Panc1 (cell line): ENCODE results near the gene PCDHB16. TPM values are rescaled to one million over a fixed set of nuclear protein-coding genes. Genes with fewer than 3 reads are reported as not detected.
A peak's percentile ranks its signal among the peaks of the same experiment; 100 is the strongest.
"Not testable (repeated sequence)": the region's sequence is repeated elsewhere in the genome, so short reads cannot be mapped to it uniquely, and the experiment has no call there.

ENCODE experiments used
- ATAC-seq: fragments of 200-7000 bp; cut with Tn5 transposase; 2 replicates; pipeline ENCODE4 v1.9.1; 2020; ENCODE audit warnings: mild to moderate bottlenecking, moderate library complexity
- BruUV-seq: library from RNA; stranded (reverse); fragments of 400-500 nt; replicated peaks from 2 replicates; lab custom pipeline; 2021; lab: Mats Ljungman, UMichigan
- CTCF ChIA-PET: fragments of 300-600 bp; sonication (Branson Sonifier 250); formaldehyde crosslinking; loops from one replicate; lab custom pipeline; 2022; ENCODE audit warnings: antibody characterized with exemption; lab: Charles Lee
- POLR2A ChIA-PET: fragments of 300-600 bp; sonication (Branson Sonifier 250); formaldehyde crosslinking; loops from one replicate; lab custom pipeline; 2022; ENCODE audit warnings: antibody characterized with exemption; lab: Charles Lee
- DNase-seq: peaks from one replicate; pipeline ENCODE4 v3.0.0-alpha.2; 2010; ENCODE audit warnings: low read depth, low spot score
- H3K27ac ChIP-seq: 2 replicates; pipeline ENCODE4 v1.5.1; 2011; ENCODE audit warnings: mild to moderate bottlenecking, low read length, inconsistent platforms
- H3K27me3 ChIP-seq: fragments of 200-500 bp; sonication (Bioruptor generic); 2 replicates; pipeline ENCODE4 v1.6.0; 2014; ENCODE audit warnings: low read length, inconsistent platforms; ENCODE audit not compliant: control insufficient read depth, insufficient read depth
- H3K36me3 ChIP-seq: fragments of 200-500 bp; sonication (Bioruptor generic); 2 replicates; pipeline ENCODE4 v1.5.1; 2014; ENCODE audit warnings: inconsistent platforms, mild to moderate bottlenecking, low read length, moderate library complexity; ENCODE audit not compliant: control insufficient read depth, insufficient read depth
- H3K4me1 ChIP-seq: 2 replicates; pipeline ENCODE4 v1.5.1; 2011; ENCODE audit warnings: inconsistent platforms, mild to moderate bottlenecking, low read length, moderate library complexity; ENCODE audit not compliant: control insufficient read depth, insufficient read depth
- H3K4me3 ChIP-seq, 2 experiments: 2 replicates each; pipeline ENCODE4 v1.5.1; 2011 to 2012; ENCODE audit warnings: low read depth in 2 of 2, low read length in 2 of 2, mild to moderate bottlenecking in 2 of 2, inconsistent platforms in 1 of 2, moderate library complexity in 1 of 2
- H3K9me3 ChIP-seq: fragments of 200-500 bp; sonication (Bioruptor generic); 2 replicates; pipeline ENCODE4 v1.5.1; 2014; ENCODE audit warnings: low read depth, mild to moderate bottlenecking, inconsistent platforms, low read length, moderate library complexity; ENCODE audit not compliant: control insufficient read depth, insufficient read depth
- POLR2AphosphoS5 ChIP-seq: IDR thresholded peaks from 2 replicates; pipeline ENCODE4 v1.6.1; 2012; ENCODE audit warnings: mild to moderate bottlenecking, low read depth, low read length, moderate library complexity
- REST ChIP-seq, 2 experiments: IDR thresholded peaks; 2 replicates each; pipeline ENCODE4 v1.6.1; 2011 to 2012; ENCODE audit warnings: low read depth in 2 of 2, control low read depth in 1 of 2, low read length in 1 of 2, mild to moderate bottlenecking in 1 of 2, moderate library complexity in 1 of 2; ENCODE audit not compliant: insufficient read depth in 1 of 2
- SIN3A ChIP-seq: IDR thresholded peaks from 2 replicates; pipeline ENCODE4 v1.6.1; 2012; ENCODE audit warnings: low read depth, mild to moderate bottlenecking, low read length, moderate library complexity, borderline replicate concordance; ENCODE audit not compliant: insufficient read depth
- TCF7L2 ChIP-seq: IDR thresholded peaks from 2 replicates; pipeline ENCODE4 v1.6.1; 2011; ENCODE audit warnings: mild to moderate bottlenecking, low read depth, low read length, inconsistent platforms
- in situ Hi-C: cut with HindIII; loops from 2 replicates; pipeline ENCODE4 v1.10.0; 2016; ENCODE audit warnings: low sequenced_read_pairs, low pct_unique_long_range_greater_than_20kb
- intact Hi-C: fragments of 100-400 bp; cut with micrococcal nuclease; formaldehyde crosslinking; loops from one replicate; pipeline ENCODE4 v1.10.0; 2022; ENCODE audit not compliant: unreplicated experiment
- total RNA-seq: library from RNA; stranded (reverse); gene quantifications from one replicate; pipeline ENCODE4 v1.2.1, GENCODE V29; 2021; ENCODE audit not compliant: unreplicated experiment
- TF ChIP-seq, protein P1 (sequence below): fragments of 450-650 bp; IDR thresholded peaks from 2 replicates; pipeline ENCODE4 v1.5.1; 2017; ENCODE audit warnings: mild to moderate bottlenecking

The PCDHB16 gene
- total RNA-seq, 1 experiment from 2014 or later: 1.8 TPM

GRCh38 chr5:141172381-141173204 is 9.6 kb upstream of the PCDHB16 start, which contains the start of gene PCDHB7:
Gene PCDHB7, plus strand, starts transcription at chr5:141172644. Its CDS starts 192 bp downstream, at chr5:141172836.
- Histone ChIP-seq H3K4me1 (peaks cover 7% of the 10 kb centered on the region), H3K9me3 (no peaks in the 10 kb centered on the region), H3K36me3 (no peaks in the 10 kb centered on the region), H3K27ac (no peak within 1 kb of the TSS), H3K4me3 (0 out of 4 replicates have a peak within 1 kb of the TSS, but pooled peaks of 1 of the 2 experiments have one; percentile 12), H3K27me3 (peaks cover 24% of the 10 kb centered on the region)
- CTCF ChIA-PET: interaction anchor here (1.2 kb wide), 1 partner anchor 78 kb away, joined by 6 read pairs; the partner anchor contains the start of gene PCDHB2
- POLR2A ChIA-PET: no interaction called here
- DNase-seq (no peak), ATAC-seq (no peak)
- TF ChIP-seq POLR2AphosphoS5 (no peak), SIN3A (no peak)
- TF ChIP-seq, protein P1, sequence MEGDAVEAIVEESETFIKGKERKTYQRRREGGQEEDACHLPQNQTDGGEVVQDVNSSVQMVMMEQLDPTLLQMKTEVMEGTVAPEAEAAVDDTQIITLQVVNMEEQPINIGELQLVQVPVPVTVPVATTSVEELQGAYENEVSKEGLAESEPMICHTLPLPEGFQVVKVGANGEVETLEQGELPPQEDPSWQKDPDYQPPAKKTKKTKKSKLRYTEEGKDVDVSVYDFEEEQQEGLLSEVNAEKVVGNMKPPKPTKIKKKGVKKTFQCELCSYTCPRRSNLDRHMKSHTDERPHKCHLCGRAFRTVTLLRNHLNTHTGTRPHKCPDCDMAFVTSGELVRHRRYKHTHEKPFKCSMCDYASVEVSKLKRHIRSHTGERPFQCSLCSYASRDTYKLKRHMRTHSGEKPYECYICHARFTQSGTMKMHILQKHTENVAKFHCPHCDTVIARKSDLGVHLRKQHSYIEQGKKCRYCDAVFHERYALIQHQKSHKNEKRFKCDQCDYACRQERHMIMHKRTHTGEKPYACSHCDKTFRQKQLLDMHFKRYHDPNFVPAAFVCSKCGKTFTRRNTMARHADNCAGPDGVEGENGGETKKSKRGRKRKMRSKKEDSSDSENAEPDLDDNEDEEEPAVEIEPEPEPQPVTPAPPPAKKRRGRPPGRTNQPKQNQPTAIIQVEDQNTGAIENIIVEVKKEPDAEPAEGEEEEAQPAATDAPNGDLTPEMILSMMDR: peak; percentile 73
- intact Hi-C loops (no loop called here), in situ Hi-C loops (no loop called here)
- no TSS peak for BruUV-seq

DNA sequence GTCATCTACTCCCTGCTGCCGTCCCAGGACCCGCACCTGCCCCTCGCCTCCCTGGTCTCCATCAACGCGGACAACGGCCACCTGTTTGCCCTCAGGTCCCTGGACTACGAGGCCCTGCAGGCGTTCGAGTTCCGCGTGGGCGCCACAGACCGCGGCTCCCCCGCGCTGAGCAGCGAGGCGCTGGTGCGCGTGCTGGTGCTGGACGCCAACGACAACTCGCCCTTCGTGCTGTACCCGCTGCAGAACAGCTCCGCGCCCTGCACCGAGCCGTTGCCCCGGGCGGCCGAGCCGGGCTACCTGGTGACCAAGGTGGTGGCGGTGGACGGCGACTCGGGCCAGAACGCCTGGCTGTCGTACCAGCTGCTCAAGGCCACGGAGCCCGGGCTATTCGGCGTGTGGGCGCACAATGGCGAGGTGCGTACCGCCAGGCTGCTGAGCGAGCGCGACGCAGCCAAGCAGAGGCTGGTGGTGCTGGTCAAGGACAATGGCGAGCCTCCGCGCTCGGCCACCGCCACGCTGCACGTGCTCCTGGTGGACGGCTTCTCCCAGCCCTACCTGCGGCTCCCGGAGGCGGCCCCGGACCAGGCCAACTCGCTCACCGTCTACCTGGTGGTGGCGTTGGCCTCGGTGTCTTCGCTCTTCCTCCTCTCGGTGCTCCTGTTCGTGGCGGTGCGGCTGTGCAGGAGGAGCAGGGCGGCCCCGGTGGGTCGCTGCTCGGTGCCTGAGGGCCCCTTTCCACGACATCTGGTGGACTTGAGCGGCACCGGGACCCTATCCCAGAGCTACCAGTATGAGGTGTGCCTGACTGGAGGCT is 7.7 kb upstream of the PCDHB16 start:
- in situ Hi-C loops (loop anchor here (25.0 kb wide), 2 partner anchors 87 to 163 kb away; partner anchors contain the start of genes PCDHB2, PCDHGA1, PCDHGA2 and PCDHGA3), intact Hi-C loops (loop anchor here (5.0 kb wide), 1 partner anchor 82 kb away; the partner anchor contains the start of gene PCDHB2)
- H3K9me3 ChIP-seq, ATAC-seq, H3K4me3 ChIP-seq, H3K36me3 ChIP-seq, H3K27ac ChIP-seq, BruUV-seq, H3K4me1 ChIP-seq, CTCF ChIA-PET, DNase-seq, POLR2A ChIA-PET: not testable (repeated sequence)
- H3K27me3 ChIP-seq: peaks cover 24% of the 10 kb centered on the region

GRCh38 chr5:141175933-141176332 is 6.3 kb upstream of the PCDHB16 start:
- peaks cover 7% of the 10 kb centered on the region for H3K4me1 ChIP-seq
- DNase-seq: no peak
- intact Hi-C loops: loop anchor here (5.0 kb wide), 1 partner anchor 84 kb away; the partner anchor contains the start of gene PCDHB2
- H3K4me3 ChIP-seq: no peak overlapping the region
- in situ Hi-C loops: loop anchor here (25.0 kb wide), 2 partner anchors 89 to 161 kb away; partner anchors contain the start of genes PCDHB2, PCDHGA1, PCDHGA2 and PCDHGA3
- POLR2A ChIA-PET: no interaction called here
- ATAC-seq: no peak
- CTCF ChIA-PET: no interaction called here
- no peak overlapping the region for H3K27ac ChIP-seq
- TF ChIP-seq TCF7L2 (no peak), POLR2AphosphoS5 (no peak), SIN3A (no peak), REST (IDR thresholded peaks at IDR 0.05; ENCODE audit: insufficient read depth in 1 of 2, low read depth in 2 of 2, low read length in 1 of 2) (no peak)
- TF ChIP-seq, protein P1: no peak
- no peaks in the 10 kb centered on the region for H3K9me3 ChIP-seq
- no TSS peak for BruUV-seq
- H3K27me3 ChIP-seq: peaks cover 24% of the 10 kb centered on the region
- H3K36me3 ChIP-seq: no peaks in the 10 kb centered on the region
